DOHH2 (cell line): ENCODE measurements around the gene RABGAP1L.

Experiments used
- H3F3A ChIP-seq: fragments of 200-600 bp; sonication (generic), shearing (Covaris generic); 2 replicates; pipeline ENCODE4 v1.6.0; 2016; ENCODE audit warnings: antibody characterized with exemption, mild to moderate bottlenecking; ENCODE audit not compliant: control insufficient read depth, insufficient read depth
- H3K27ac ChIP-seq: fragments of 200-600 bp; sonication (generic); 2 replicates; pipeline ENCODE4 v1.5.1; 2014; ENCODE audit warnings: low read depth, mild to moderate bottlenecking, low read length, moderate library complexity
- H3K27me3 ChIP-seq: fragments of 200-600 bp; sonication (generic); 2 replicates; pipeline ENCODE4 v1.6.1; 2014; ENCODE audit warnings: mild to moderate bottlenecking, low read length, mixed read lengths; ENCODE audit not compliant: control insufficient read depth
- H3K36me3 ChIP-seq: fragments of 200-600 bp; sonication (generic); 2 replicates; pipeline ENCODE4 v1.6.1; 2014; ENCODE audit warnings: mild to moderate bottlenecking, low read length, moderate library complexity, mixed read lengths; ENCODE audit not compliant: control insufficient read depth
- H3K4me1 ChIP-seq: fragments of 200-600 bp; sonication (generic); 2 replicates; pipeline ENCODE4 v1.6.1; 2014; ENCODE audit warnings: mild to moderate bottlenecking, low read length, mixed read lengths; ENCODE audit not compliant: control insufficient read depth
- H3K4me2 ChIP-seq: fragments of 200-600 bp; sonication (generic); 2 replicates; pipeline ENCODE4 v1.6.0; 2014; ENCODE audit warnings: mild to moderate bottlenecking, low read length, moderate library complexity
- H3K4me3 ChIP-seq: fragments of 200-600 bp; sonication (generic); 2 replicates; pipeline ENCODE4 v1.5.1; 2014; ENCODE audit warnings: mild to moderate bottlenecking, low read length, mixed read lengths
- H3K79me2 ChIP-seq: fragments of 200-600 bp; sonication (generic); 2 replicates; pipeline ENCODE4 v1.6.1; 2014; ENCODE audit warnings: mild to moderate bottlenecking, low read length, mixed read lengths; ENCODE audit not compliant: control insufficient read depth
- H3K9me2 ChIP-seq: fragments of 200-600 bp; sonication (generic); replicated peaks from 2 replicates; pipeline ENCODE4 v1.6.1; 2014; ENCODE audit warnings: mild to moderate bottlenecking, low read length, mixed read lengths; ENCODE audit not compliant: control insufficient read depth
- H3K9me3 ChIP-seq: fragments of 200-600 bp; sonication (generic); 2 replicates; pipeline ENCODE4 v1.6.1; 2014; ENCODE audit warnings: antibody characterized with exemption, low read length, mixed read lengths; ENCODE audit not compliant: control insufficient read depth, insufficient read depth
- H4K20me1 ChIP-seq: fragments of 200-600 bp; sonication (generic); 2 replicates; pipeline ENCODE4 v1.6.0; 2014; ENCODE audit warnings: low read depth, mild to moderate bottlenecking, antibody characterized with exemption, low read length, moderate library complexity; ENCODE audit not compliant: control insufficient read depth, insufficient read depth
- EZH2phosphoT487 ChIP-seq: fragments of 200-600 bp; sonication (generic); IDR thresholded peaks from 2 replicates; pipeline ENCODE4 v1.6.1; 2017; ENCODE audit warnings: borderline replicate concordance, mild to moderate bottlenecking, antibody characterized with exemption, low read length, moderate library complexity, mixed read lengths
- TF ChIP-seq, protein P1 (sequence below): fragments of 200-600 bp; sonication (generic); IDR thresholded peaks from one replicate; pipeline ENCODE4 v1.5.1; 2014; ENCODE audit warnings: antibody characterized with exemption, mild to moderate bottlenecking, low read depth, low read length; ENCODE audit not compliant: poor library complexity, severe bottlenecking

Gene RABGAP1L

DNA sequence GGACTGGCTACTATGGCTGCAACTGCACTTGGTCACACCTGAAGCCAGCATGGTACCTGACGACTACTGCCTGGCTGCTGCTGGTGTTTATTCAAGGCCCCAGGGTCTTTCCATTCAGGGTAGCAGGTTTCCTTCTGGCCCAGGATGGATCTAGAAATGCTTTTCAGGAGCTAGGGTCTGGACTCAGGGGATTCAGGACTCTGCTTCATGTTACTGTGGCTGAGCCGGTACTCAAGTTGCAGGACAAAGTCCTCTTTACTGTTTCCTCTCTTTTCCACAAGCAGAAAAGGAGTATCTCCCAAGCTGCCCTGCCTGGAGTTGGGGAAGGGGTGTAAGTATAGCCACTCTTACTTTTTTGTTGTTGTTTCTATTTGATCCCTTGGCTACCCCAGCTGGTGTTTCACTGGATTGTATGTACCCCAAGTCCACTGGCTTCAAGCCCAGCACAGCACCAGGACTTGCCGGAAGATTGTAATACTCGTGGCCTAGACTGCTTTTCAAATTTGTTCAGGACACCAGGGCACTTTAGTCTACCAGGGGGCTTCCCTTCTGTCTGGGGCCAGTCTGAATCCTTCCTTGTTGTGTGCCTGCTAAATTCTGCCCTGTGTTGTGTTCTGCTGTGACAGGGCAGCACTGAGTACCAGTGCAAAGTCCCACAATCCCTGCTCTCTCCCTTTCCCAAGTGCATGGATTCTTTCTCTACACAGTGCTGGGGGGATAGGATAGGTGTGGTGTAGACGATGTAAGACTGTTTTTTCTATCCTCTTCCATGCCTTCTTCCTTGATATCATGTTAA lies 536.9 kb downstream of the RABGAP1L start:
- H3K79me2 ChIP-seq, result no peaks in the 10 kb centered on the region
- H3K4me2 ChIP-seq, result no peak overlapping the region
- H3K9me2 ChIP-seq, result no peaks in the 10 kb centered on the region
- TF ChIP-seq, protein P1, sequence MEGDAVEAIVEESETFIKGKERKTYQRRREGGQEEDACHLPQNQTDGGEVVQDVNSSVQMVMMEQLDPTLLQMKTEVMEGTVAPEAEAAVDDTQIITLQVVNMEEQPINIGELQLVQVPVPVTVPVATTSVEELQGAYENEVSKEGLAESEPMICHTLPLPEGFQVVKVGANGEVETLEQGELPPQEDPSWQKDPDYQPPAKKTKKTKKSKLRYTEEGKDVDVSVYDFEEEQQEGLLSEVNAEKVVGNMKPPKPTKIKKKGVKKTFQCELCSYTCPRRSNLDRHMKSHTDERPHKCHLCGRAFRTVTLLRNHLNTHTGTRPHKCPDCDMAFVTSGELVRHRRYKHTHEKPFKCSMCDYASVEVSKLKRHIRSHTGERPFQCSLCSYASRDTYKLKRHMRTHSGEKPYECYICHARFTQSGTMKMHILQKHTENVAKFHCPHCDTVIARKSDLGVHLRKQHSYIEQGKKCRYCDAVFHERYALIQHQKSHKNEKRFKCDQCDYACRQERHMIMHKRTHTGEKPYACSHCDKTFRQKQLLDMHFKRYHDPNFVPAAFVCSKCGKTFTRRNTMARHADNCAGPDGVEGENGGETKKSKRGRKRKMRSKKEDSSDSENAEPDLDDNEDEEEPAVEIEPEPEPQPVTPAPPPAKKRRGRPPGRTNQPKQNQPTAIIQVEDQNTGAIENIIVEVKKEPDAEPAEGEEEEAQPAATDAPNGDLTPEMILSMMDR, result no peak
- TF ChIP-seq EZH2phosphoT487, result no peak
- no peak overlapping the region for H3K4me3 ChIP-seq
- H3K4me1 ChIP-seq, result no peaks in the 10 kb centered on the region
- H3K9me3 ChIP-seq, result no peaks in the 10 kb centered on the region
- peaks cover 3% of the 10 kb centered on the region; the same call in 1 of the 2 replicates for H3K36me3 ChIP-seq
- H3F3A ChIP-seq, result no peaks in the 10 kb centered on the region
- no peaks in the 10 kb centered on the region for H3K27me3 ChIP-seq
- H3K27ac ChIP-seq, result no peak overlapping the region
- H4K20me1 ChIP-seq, result no peaks in the 10 kb centered on the region

DNA sequence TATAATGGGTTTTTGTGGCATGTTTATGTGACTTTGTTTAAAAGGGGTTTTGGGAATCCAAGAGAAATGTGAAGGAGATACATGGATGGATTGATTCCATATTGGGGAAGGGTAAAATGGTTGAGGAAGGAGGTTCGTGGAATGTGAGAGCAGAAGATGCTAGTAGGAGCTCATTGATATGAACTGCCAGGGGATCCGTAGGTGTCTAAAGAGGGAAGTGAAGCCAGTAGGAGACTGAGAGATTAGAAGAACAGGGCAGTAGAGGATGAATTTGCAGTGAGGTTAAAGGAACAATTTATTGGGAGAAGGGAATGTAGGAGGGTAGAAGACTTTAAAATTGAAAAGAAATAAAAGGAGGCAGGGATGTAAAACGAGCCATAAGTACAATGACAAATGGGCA lies 541.0 kb downstream of the RABGAP1L start:
- no peak overlapping the region for H3K4me3 ChIP-seq
- no peaks in the 10 kb centered on the region for H4K20me1 ChIP-seq
- H3K4me1 ChIP-seq, result peaks cover 6% of the 10 kb centered on the region
- TF ChIP-seq EZH2phosphoT487, result no peak
- TF ChIP-seq, protein P1, result no peak
- no peaks in the 10 kb centered on the region for H3F3A ChIP-seq
- peaks cover 17% of the 10 kb centered on the region; the same call in 1 of the 2 replicates for H3K36me3 ChIP-seq
- H3K27me3 ChIP-seq, result no peaks in the 10 kb centered on the region
- no peak overlapping the region for H3K27ac ChIP-seq
- no peaks in the 10 kb centered on the region for H3K9me3 ChIP-seq
- H3K4me2 ChIP-seq, result no peak overlapping the region
- no peaks in the 10 kb centered on the region for H3K79me2 ChIP-seq
- H3K9me2 ChIP-seq, result no peaks in the 10 kb centered on the region

DNA sequence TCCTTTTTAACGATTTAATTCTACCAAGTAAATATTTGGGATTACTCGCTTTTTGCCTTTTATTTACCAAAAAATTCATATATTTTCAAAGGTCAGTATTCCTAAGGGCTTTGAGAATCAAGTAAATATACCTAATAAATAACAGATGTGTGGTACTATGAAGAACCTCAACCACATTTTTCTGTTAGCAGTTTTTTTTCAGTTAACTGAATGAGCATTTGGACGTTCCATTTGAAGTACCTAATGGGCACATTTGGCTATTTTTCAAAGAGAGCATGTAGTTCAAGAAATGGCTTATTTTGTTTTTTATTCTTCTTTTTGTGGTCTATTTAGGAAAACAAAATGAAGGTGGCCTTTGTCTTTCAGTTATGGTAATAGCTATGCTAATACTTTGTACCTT lies 541.5 kb downstream of the RABGAP1L start:
- Histone ChIP-seq H3K27me3 (no peaks in the 10 kb centered on the region), H3K27ac (no peak overlapping the region), H3K9me3 (no peaks in the 10 kb centered on the region), H3K79me2 (no peaks in the 10 kb centered on the region), H3K9me2 (no peaks in the 10 kb centered on the region), H3K4me1 (peaks cover 6% of the 10 kb centered on the region), H3K4me3 (no peak overlapping the region), H3K36me3 (peaks cover 17% of the 10 kb centered on the region; the same call in 1 of the 2 replicates), H3F3A (no peaks in the 10 kb centered on the region), H3K4me2 (no peak overlapping the region), H4K20me1 (no peaks in the 10 kb centered on the region)
- no peak for TF ChIP-seq EZH2phosphoT487
- TF ChIP-seq, protein P1, result no peak
